Cardiac muscle cell (in vitro differentiated cells and primary cell): Measurements from ENCODE around the gene FAM53B. TPM values are rescaled to one million over a fixed set of nuclear protein-coding genes. Genes with fewer than 3 reads are reported as not detected.

Source experiments
- DNase-seq, 2 donors: peaks; one replicate each; pipeline versions ENCODE4 v3.0.0 to v3.0.0-alpha.2; 2010 to 2017; ENCODE audit warnings: low read depth in 1 of 2, low spot score in 1 of 2
- H3K27ac ChIP-seq: fragments of 200-600 bp; sonication (generic); 2 replicates; pipeline ENCODE4 v1.5.1; 2016
- H3K27me3 ChIP-seq: fragments of 200-600 bp; sonication (generic); 2 replicates; pipeline ENCODE4 v1.6.0; 2016; ENCODE audit warnings: control low read depth
- H3K36me3 ChIP-seq: fragments of 200-600 bp; sonication (generic); 2 replicates; pipeline ENCODE4 v1.5.1; 2016; ENCODE audit warnings: control low read depth
- H3K4me1 ChIP-seq: fragments of 200-600 bp; sonication (generic); 2 replicates; pipeline ENCODE4 v1.8.1; 2017; ENCODE audit warnings: low read depth, mild to moderate bottlenecking, mixed run types
- H3K4me3 ChIP-seq: fragments of 200-600 bp; sonication (generic); 2 replicates; pipeline ENCODE4 v1.5.1; 2016; ENCODE audit warnings: mild to moderate bottlenecking
- H3K9me3 ChIP-seq: fragments of 200-600 bp; sonication (generic); 2 replicates; pipeline ENCODE4 v1.5.1; 2017; ENCODE audit warnings: low read depth, mild to moderate bottlenecking, control low read depth
- CTCF ChIP-seq: IDR thresholded peaks from 2 replicates; pipeline ENCODE4 v1.5.1; 2012; ENCODE audit warnings: low read depth, mild to moderate bottlenecking, low read length
- polyA plus RNA-seq: library from polyadenylated mRNA; unstranded; fragments of >200 nt; fragmentation: Nextera tagmentation; extraction: Ambion mirVana; gene quantifications from 2 replicates; pipeline ENCODE4 v1.2.1, GENCODE V29; 2016
- total RNA-seq: library from RNA; depleted of rRNA; stranded (reverse); fragments of >200 nt; gene quantifications from 2 replicates; pipeline ENCODE4 v1.2.3, GENCODE V29; 2016

Gene FAM53B
- total and polyA plus RNA-seq, 2 experiments from 2014 or later, result 10.2 to 34.8 TPM

- no peak for DNase-seq
- Histone ChIP-seq H3K4me1 (peaks cover 17% of the 10 kb centered on the region), H3K9me3 (no peaks in the 10 kb centered on the region), H3K4me3 (no peak overlapping the region), H3K36me3 (no peaks in the 10 kb centered on the region), H3K27me3 (no peaks in the 10 kb centered on the region), H3K27ac (no peak overlapping the region)
- no peak for TF ChIP-seq CTCF
Observed at GRCh38 chr10:124665558-124665957, 78.6 kb downstream of the FAM53B start.

- Histone ChIP-seq H3K4me3 (no peak overlapping the region), H3K9me3 (no peaks in the 10 kb centered on the region), H3K36me3 (no peaks in the 10 kb centered on the region), H3K4me1 (peaks cover 12% of the 10 kb centered on the region), H3K27me3 (no peaks in the 10 kb centered on the region), H3K27ac (no peak overlapping the region)
- no peak for TF ChIP-seq CTCF
- DNase-seq, result no peak
Observed at GRCh38 chr10:124665091-124665490, 79.1 kb downstream of the FAM53B start.

GRCh38 chr10:124663766-124664360 lies 80.3 kb downstream of the FAM53B start:
- peaks cover 12% of the 10 kb centered on the region for H3K4me1 ChIP-seq

GRCh38 chr10:124663228-124663627 lies 81.0 kb downstream of the FAM53B start:
- Histone ChIP-seq H3K9me3 (no peaks in the 10 kb centered on the region), H3K27me3 (no peaks in the 10 kb centered on the region), H3K36me3 (no peaks in the 10 kb centered on the region), H3K4me3 (no peak overlapping the region), H3K4me1 (peaks cover 8% of the 10 kb centered on the region), H3K27ac (no peak overlapping the region)
- DNase-seq, result no peak
- TF ChIP-seq CTCF, result no peak

More at GRCh38 chr10:124663766-124664360, 80.3 kb downstream of the FAM53B start:
- H3K36me3 ChIP-seq, result no peaks in the 10 kb centered on the region
- no peak overlapping the region for H3K27ac ChIP-seq
- no peaks in the 10 kb centered on the region for H3K9me3 ChIP-seq
- TF ChIP-seq CTCF, result no peak
- no peak overlapping the region for H3K4me3 ChIP-seq
- DNase-seq, result no peak
- H3K27me3 ChIP-seq, result no peaks in the 10 kb centered on the region

GRCh38 chr10:124661660-124662180 lies 82.5 kb downstream of the FAM53B start:
- Histone ChIP-seq H3K27ac (peak overlapping the region; percentile 48), H3K27me3 (no peaks in the 10 kb centered on the region)

More at GRCh38 chr10:124661660-124662180, 82.5 kb downstream of the FAM53B start:
- TF ChIP-seq CTCF, result no peak
- no peak overlapping the region for H3K4me3 ChIP-seq
- H3K9me3 ChIP-seq, result no peaks in the 10 kb centered on the region
- peaks cover 5% of the 10 kb centered on the region for H3K4me1 ChIP-seq
- no peaks in the 10 kb centered on the region for H3K36me3 ChIP-seq
- no peak for DNase-seq
